Iris pigment epithelial cell (primary cell): Measurements from ENCODE around the gene CLEC16A.

ENCODE experiments used
- DNase-seq: peaks from one replicate; pipeline ENCODE4 v3.0.0-alpha.2; 2011; ENCODE audit warnings: low read depth

The CLEC16A gene

GRCh38 chr16:11224096-11224893 is 279.9 kb downstream of the CLEC16A start:
- no peak for DNase-seq

- DNase-seq: peak; percentile 25
Measured at GRCh38 chr16:11224894-11225676, 280.7 kb downstream of the CLEC16A start.

GRCh38 chr16:11225677-11226549 is 281.5 kb downstream of the CLEC16A start:
- no peak for DNase-seq

- DNase-seq: no peak
Measured at GRCh38 chr16:11229432-11229831, 285.1 kb downstream of the CLEC16A start.

GRCh38 chr16:11229906-11230305 is 285.5 kb downstream of the CLEC16A start:
- DNase-seq: no peak

- DNase-seq: no peak
Measured at GRCh38 chr16:11231367-11231970, 287.1 kb downstream of the CLEC16A start.
